Immature natural killer cell (primary cell): ENCODE data around the gene DDX1. TPM values are rescaled to one million over a fixed set of nuclear protein-coding genes. Genes with fewer than 3 reads are reported as not detected.
"Not testable (repeated sequence)": the region's sequence is repeated elsewhere in the genome, so short reads cannot be mapped to it uniquely, and the experiment has no call there.

ENCODE experiments used
- DNase-seq, 3 donors: peaks; one replicate each; pipeline ENCODE4 v3.0.0; 2022; ENCODE audit warnings: mixed read lengths in 1 of 3
- H3K27ac Mint-ChIP-seq, 6 donors: one replicate each; pipeline ENCODE4 v1.8.0; 2020; ENCODE audit warnings: mixed read lengths in 6 of 6, mild to moderate bottlenecking in 5 of 6, inconsistent platforms in 4 of 6, moderate library complexity in 3 of 6
- H3K27me3 Mint-ChIP-seq, 3 donors: one replicate each; pipeline ENCODE4 v1.8.0; 2020 to 2021; ENCODE audit warnings: low read depth in 3 of 3, mild to moderate bottlenecking in 3 of 3, mixed read lengths in 3 of 3, moderate library complexity in 3 of 3, inconsistent platforms in 1 of 3
- H3K36me3 Mint-ChIP-seq, 3 donors: one replicate each; pipeline ENCODE4 v1.8.0; 2020; ENCODE audit warnings: mixed read lengths in 3 of 3, inconsistent platforms in 2 of 3, mild to moderate bottlenecking in 2 of 3
- H3K4me1 Mint-ChIP-seq, 2 donors: one replicate each; pipeline ENCODE4 v1.8.0; 2020; ENCODE audit warnings: inconsistent platforms in 2 of 2, mild to moderate bottlenecking in 2 of 2, mixed read lengths in 2 of 2, moderate library complexity in 1 of 2
- H3K4me3 Mint-ChIP-seq, 5 donors: one replicate each; pipeline ENCODE4 v1.8.0; 2020; ENCODE audit warnings: mild to moderate bottlenecking in 5 of 5, mixed read lengths in 5 of 5, inconsistent platforms in 3 of 5, moderate library complexity in 3 of 5
- H3K9me3 Mint-ChIP-seq, 6 donors: one replicate each; pipeline ENCODE4 v1.8.0; 2020; ENCODE audit warnings: mild to moderate bottlenecking in 6 of 6, mixed read lengths in 6 of 6, inconsistent platforms in 4 of 6, moderate library complexity in 3 of 6
- polyA plus RNA-seq, 3 donors: library from polyadenylated mRNA; unstranded; fragments of 300-500 nt; fragmentation: Illumina TruSeq; gene quantifications; one replicate each; pipeline ENCODE4 v1.2.3, GENCODE V29; 2021

DDX1 gene
- polyA plus RNA-seq, 3 donors from 2014 or later = 34.1 to 51.9 (median 47.9) TPM

GRCh38 chr2:15680132-15680531 lies 88.5 kb downstream of the DDX1 start:
- not testable (repeated sequence) for H3K27me3 Mint-ChIP-seq, H3K4me3 Mint-ChIP-seq, H3K36me3 Mint-ChIP-seq

More at GRCh38 chr2:15680132-15680531, 88.5 kb downstream of the DDX1 start:
- H3K27ac Mint-ChIP-seq, DNase-seq, H3K9me3 Mint-ChIP-seq, H3K4me1 Mint-ChIP-seq: not testable (repeated sequence)

Other genes with a start within 250 kb of the DDX1 start
- 10 to 100 TPM; 10.8 to 21.0 (median 11.6) TPM for gene NBAS, start 30.5 kb upstream of the DDX1 start, polyA plus RNA-seq